Fibroblast of skin of right quadriceps (primary cell): Measurements from ENCODE around the gene CRAT.

Source experiments
- DNase-seq: peaks from one replicate; pipeline ENCODE4 v3.0.0-alpha.2; 2013

The CRAT gene

DNA sequence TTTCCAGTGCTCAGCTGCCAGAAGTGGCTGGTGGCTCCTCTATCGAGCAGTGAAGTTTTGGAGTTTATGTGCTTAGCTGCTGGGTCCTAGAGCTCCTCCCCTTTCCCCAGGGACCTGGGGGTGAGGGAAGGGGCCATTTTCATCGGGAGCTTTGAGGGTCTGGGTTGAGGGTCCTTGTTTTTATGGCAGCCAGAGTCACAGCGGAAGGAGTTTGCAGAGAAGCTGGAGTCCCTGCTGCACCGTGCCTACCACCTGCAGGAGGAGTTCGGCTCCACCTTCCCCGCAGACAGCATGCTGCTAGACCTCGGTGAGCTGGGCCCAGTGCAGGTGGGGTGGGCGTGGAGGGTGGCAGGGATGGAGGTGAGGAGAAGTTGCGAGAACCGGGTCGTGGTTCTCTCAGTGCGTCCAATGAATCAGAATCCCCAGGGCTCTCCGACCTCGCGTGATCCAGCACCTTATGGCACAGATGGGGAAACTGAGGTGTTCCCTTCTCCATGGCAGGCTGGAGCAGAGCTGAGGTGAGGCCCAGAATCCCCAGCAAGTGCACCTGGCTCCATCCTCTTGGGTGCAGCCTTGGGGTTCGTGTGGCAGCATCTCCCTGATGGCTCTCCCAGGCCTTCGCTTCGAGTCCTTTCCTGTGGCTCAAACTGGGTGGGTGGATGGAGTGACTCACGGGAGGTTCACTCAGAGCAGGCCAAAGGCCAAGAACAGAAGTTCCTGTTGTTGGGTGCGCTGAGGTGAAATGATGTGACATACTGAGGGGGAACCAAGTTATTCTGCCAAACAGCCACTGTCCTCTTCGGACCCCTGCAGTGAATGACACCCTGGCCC lies 51.4 kb downstream of the CRAT start:
- no peak for DNase-seq

DNA sequence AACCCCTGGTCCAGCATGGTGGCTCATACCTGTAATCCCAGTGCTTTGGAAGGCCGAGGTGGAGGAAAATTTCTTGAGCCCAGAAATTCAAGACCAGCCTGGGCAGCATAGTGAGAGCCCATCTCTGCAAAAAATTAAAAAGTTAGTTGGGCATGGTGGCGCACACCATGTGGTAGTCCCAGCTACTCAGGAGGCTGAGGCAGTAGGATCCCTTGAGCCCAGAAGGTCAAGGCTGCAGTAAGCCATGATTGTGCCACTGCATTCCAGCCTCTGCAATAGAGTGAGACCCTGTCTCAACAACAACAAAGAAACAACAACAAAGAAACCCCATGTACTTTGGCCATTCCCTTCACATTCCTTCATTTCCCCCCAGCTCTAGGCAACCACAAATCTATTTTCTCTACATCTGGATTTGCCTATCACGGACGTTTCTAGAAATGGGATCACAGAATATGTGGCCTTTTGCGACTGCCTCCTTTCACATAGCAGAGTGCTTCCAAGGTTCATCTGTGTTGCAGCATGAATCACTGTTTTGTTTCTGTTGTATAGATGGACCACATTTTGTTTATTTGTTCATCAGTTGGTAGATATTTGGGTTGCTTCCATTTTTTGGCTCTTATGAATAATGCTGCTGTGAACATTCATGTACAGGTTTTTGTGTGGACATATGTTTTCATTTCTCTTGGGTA lies 56.3 kb downstream of the CRAT start:
- DNase-seq, result no peak

DNA sequence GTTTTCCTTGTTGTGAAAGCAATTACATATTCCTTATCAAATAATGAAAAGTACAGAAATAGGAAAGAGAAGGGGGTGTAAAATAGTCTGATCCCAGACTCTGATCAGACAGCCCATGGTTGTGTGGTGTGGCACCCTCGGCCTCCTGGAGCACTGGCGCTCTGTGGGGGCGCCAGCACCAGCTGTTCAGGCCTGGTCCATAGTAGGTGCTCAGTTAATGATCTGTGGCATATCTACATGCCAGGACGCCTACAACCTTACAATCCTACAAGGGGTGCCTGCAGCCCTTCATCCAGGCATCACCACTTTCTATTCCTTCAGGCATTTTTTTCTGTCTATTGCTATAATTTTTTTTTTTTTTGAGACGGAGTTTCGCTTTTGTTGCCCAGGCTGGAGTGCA lies 57.6 kb downstream of the CRAT start:
- DNase-seq, result no peak

DNA sequence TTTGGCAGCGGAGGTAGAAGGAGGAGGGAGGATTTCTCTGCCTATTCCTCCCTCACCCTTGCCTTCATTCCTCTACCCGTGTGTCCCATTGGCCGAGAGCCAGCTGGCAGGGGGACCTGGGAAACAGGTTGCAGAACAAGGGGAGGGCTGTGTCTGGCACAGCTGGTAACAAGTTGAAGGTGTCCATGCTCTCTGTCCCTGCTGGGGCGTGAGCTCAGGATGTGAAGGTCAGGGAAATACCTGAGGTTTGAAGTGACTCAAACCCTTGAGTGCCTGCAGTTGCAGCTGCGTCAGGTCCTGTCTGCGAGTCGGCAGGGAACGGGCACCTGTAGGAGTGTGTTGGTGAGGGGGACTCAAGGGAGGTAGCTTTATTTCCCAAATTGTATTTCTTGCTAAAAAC lies 58.0 kb downstream of the CRAT start:
- no peak for DNase-seq
